Measurements from ENCODE around the gene AMN1. TPM values are rescaled to one million over a fixed set of nuclear protein-coding genes. Genes with fewer than 3 reads are reported as not detected.
A peak's percentile ranks its signal among the peaks of the same experiment; 100 is the strongest.
"Not testable (repeated sequence)": the region's sequence is repeated elsewhere in the genome, so short reads cannot be mapped to it uniquely, and the experiment has no call there.

Gene AMN1
- total and polyA plus RNA-seq, 2 donors from 2014 or later, result 12.5 to 13.9 TPM

DNA sequence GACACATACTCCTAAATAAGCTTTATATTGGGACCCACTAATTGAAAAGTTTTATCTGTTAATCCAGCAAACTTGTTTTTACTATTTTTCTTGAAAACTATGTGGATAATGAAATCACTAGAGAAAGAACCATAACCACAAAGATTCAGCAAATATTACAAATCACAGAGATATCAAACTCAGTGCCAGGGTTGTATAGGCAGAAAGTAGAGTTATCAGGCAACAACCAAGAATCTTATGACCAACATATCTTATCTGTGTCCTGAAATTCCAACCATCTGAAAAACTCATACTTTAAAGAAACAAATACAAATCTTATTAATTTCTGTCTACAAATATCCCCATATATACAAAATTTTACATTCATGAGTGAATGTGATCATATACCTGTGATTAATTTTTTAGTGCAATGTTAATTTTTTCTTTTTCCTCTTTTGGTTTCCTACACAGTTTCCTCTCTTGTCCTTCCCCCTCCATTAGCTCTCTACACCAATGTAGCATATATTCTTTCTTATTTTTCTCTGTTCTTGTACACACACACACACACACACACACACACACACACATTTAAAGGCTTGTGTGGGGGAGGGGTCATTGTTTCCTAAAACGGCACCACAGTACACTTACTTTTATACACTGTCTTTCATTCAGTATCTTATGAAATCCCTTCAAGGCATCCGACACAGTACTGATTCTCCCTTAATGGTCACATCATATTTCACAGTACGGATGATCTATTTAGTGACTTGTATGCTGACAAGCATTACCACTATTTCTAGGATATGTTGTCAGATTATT lies 18.6 kb downstream of the AMN1 start:
- Histone ChIP-seq H3K27ac (ENCODE audit: low read depth in 2 of 2, low read length in 2 of 2) (no peak overlapping the region), H3K9me3 (ENCODE audit: control insufficient read depth in 2 of 3, insufficient read depth in 1 of 3, low read length in 3 of 3) (no peaks in the 10 kb centered on the region), H3K36me3 (ENCODE audit: control insufficient read depth in 2 of 3, insufficient read depth in 3 of 3, low read length in 3 of 3) (peaks cover 0 to 3% (median 0%) of the 10 kb centered on the region in 3 donors), H3K27me3 (ENCODE audit: control insufficient read depth, insufficient read depth, low read length) (no peaks in the 10 kb centered on the region), H3K4me3 (ENCODE audit: low read length in 3 of 3) (no peak overlapping the region), H3K4me1 (ENCODE audit: control insufficient read depth in 2 of 3, insufficient read depth in 2 of 3, low read depth in 1 of 3, low read length in 3 of 3) (no peaks in the 10 kb centered on the region), H3K9ac (ENCODE audit: low read length in 3 of 3) (no peak overlapping the region)
- FAIRE-seq, result no peak
- intact Hi-C loops (cut with DNase I), result no loop called here
- no peak for DNase-seq
- TF ChIP-seq, protein P1, sequence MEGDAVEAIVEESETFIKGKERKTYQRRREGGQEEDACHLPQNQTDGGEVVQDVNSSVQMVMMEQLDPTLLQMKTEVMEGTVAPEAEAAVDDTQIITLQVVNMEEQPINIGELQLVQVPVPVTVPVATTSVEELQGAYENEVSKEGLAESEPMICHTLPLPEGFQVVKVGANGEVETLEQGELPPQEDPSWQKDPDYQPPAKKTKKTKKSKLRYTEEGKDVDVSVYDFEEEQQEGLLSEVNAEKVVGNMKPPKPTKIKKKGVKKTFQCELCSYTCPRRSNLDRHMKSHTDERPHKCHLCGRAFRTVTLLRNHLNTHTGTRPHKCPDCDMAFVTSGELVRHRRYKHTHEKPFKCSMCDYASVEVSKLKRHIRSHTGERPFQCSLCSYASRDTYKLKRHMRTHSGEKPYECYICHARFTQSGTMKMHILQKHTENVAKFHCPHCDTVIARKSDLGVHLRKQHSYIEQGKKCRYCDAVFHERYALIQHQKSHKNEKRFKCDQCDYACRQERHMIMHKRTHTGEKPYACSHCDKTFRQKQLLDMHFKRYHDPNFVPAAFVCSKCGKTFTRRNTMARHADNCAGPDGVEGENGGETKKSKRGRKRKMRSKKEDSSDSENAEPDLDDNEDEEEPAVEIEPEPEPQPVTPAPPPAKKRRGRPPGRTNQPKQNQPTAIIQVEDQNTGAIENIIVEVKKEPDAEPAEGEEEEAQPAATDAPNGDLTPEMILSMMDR (IDR thresholded peaks at IDR 0.05; ENCODE audit: borderline replicate concordance, extremely low read depth, insufficient read depth), result no peak

DNA sequence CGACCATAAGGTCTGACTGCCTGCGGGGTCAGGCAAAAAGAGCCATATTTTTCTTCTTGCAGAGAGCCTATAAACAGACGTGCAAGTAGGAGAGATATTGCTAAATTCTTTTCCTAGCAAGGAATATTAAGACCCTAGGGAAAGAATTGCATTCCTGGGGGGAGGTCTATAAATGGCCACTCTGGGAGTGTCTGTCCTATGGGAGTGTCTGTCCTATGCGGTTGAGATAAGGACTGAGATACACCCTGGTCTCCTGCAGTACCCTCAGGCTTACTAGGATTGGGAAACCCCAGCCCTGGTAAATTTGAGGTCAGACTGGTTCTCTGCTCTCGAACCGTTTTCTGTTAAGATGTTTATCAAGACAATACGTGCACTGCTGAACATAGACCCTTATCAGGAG lies 20.7 kb downstream of the AMN1 start:
- FAIRE-seq; DNase-seq; H3K4me3 ChIP-seq (ENCODE audit: low read length in 3 of 3); H3K9me3 ChIP-seq (ENCODE audit: control insufficient read depth in 2 of 3, insufficient read depth in 1 of 3, low read length in 3 of 3); H3K9ac ChIP-seq (ENCODE audit: low read length in 3 of 3); H3K27ac ChIP-seq (ENCODE audit: low read depth in 2 of 2, low read length in 2 of 2); H3K27me3 ChIP-seq (ENCODE audit: control insufficient read depth, insufficient read depth, low read length); H3K4me1 ChIP-seq (ENCODE audit: control insufficient read depth in 2 of 3, insufficient read depth in 2 of 3, low read depth in 1 of 3, low read length in 3 of 3); H3K36me3 ChIP-seq (ENCODE audit: control insufficient read depth in 2 of 3, insufficient read depth in 3 of 3, low read length in 3 of 3); intact Hi-C loops (cut with DNase I): not testable (repeated sequence)

DNA sequence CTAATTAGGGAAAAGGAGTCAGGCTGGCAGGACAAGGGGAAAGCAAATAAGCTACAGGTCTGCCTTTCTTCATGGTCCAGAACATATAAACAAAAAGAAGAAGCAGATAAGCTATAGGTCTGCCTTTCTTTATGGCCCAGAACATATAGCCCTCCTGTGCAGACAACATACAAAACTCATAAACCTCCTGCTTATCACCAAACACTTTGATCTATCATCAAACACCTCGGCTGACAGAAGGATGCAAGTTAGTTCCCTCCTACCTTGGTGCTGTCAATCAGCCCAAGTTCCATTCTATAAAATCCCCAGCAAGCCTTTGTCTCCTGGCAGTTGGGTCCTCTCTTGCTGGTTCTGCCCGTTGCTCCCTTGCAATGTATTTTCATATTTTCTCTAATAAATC lies 23.2 kb downstream of the AMN1 start:
- no peak for FAIRE-seq
- intact Hi-C loops (cut with DNase I), result no loop called here
- Histone ChIP-seq H3K4me1 (ENCODE audit: control insufficient read depth in 2 of 3, insufficient read depth in 2 of 3, low read depth in 1 of 3, low read length in 3 of 3) (no peaks in the 10 kb centered on the region), H3K27ac (ENCODE audit: low read depth in 2 of 2, low read length in 2 of 2) (no peak overlapping the region), H3K9ac (ENCODE audit: low read length in 3 of 3) (no peak overlapping the region), H3K27me3 (ENCODE audit: control insufficient read depth, insufficient read depth, low read length) (no peaks in the 10 kb centered on the region), H3K9me3 (ENCODE audit: control insufficient read depth in 2 of 3, insufficient read depth in 1 of 3, low read length in 3 of 3) (no peaks in the 10 kb centered on the region), H3K4me3 (ENCODE audit: low read length in 3 of 3) (no peak overlapping the region), H3K36me3 (ENCODE audit: control insufficient read depth in 2 of 3, insufficient read depth in 3 of 3, low read length in 3 of 3) (peaks cover 0 to 3% (median 0%) of the 10 kb centered on the region in 3 donors)
- TF ChIP-seq, protein P1 (IDR thresholded peaks at IDR 0.05; ENCODE audit: borderline replicate concordance, extremely low read depth, insufficient read depth), result no peak
- no peak for DNase-seq

DNA sequence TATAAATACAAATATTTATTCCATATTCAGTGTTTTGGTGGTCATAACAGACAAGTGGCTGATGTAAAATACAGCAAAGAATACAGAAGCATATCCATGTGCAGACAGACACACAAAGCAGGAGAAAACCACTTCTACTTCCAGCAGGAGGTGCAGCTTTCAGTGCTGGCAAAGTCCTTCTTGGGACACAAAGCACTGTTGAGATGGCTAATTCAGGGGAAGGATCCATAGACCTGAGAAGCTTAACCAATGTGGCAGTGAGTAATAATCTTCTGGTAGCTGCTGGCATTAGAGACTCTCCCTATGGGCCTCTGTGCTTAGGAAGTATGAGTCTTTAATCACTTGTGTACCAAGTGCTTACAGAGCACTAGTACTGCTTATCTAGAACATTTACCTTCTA lies 26.8 kb downstream of the AMN1 start:
- Histone ChIP-seq H3K4me3 (ENCODE audit: low read length in 3 of 3) (no peak overlapping the region), H3K9me3 (ENCODE audit: control insufficient read depth in 2 of 3, insufficient read depth in 1 of 3, low read length in 3 of 3) (no peaks in the 10 kb centered on the region), H3K9ac (ENCODE audit: low read length in 3 of 3) (no peak overlapping the region), H3K27ac (ENCODE audit: low read depth in 2 of 2, low read length in 2 of 2) (no peak overlapping the region), H3K4me1 (ENCODE audit: control insufficient read depth in 2 of 3, insufficient read depth in 2 of 3, low read depth in 1 of 3, low read length in 3 of 3) (no peaks in the 10 kb centered on the region), H3K36me3 (ENCODE audit: control insufficient read depth in 2 of 3, insufficient read depth in 3 of 3, low read length in 3 of 3) (peaks cover 0 to 4% (median 0%) of the 10 kb centered on the region in 3 donors), H3K27me3 (ENCODE audit: control insufficient read depth, insufficient read depth, low read length) (no peaks in the 10 kb centered on the region)
- TF ChIP-seq, protein P1 (IDR thresholded peaks at IDR 0.05; ENCODE audit: borderline replicate concordance, extremely low read depth, insufficient read depth), result no peak
- peak in 1 of 5 donors; percentile 23 for DNase-seq
- no peak for FAIRE-seq
- intact Hi-C loops (cut with DNase I), result no loop called here

DNA sequence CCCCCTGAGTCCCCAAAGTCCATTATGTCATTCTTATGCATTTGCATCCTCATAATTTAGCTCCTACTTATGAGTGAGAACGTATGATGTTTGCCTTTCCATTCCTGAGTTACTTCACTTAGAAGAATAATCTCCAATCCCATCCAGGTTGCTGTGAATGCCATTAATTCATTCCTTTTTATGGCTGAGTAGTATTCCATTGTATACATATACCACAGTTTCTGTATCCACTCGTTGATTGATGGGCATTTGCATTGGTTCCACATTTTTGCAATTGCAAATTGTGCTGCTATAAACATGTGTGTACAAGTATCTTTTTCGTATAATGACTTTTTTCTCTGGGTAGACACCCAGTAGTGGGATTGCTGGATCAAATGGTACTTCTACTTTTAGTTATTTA lies 38.9 kb downstream of the AMN1 start:
- H3K9me3 ChIP-seq (ENCODE audit: control insufficient read depth in 2 of 3, insufficient read depth in 1 of 3, low read length in 3 of 3); H3K4me1 ChIP-seq (ENCODE audit: control insufficient read depth in 2 of 3, insufficient read depth in 2 of 3, low read depth in 1 of 3, low read length in 3 of 3); DNase-seq; H3K27ac ChIP-seq (ENCODE audit: low read depth in 2 of 2, low read length in 2 of 2); intact Hi-C loops (cut with DNase I); H3K4me3 ChIP-seq (ENCODE audit: low read length in 3 of 3); H3K9ac ChIP-seq (ENCODE audit: low read length in 3 of 3); FAIRE-seq; H3K36me3 ChIP-seq (ENCODE audit: control insufficient read depth in 2 of 3, insufficient read depth in 3 of 3, low read length in 3 of 3); H3K27me3 ChIP-seq (ENCODE audit: control insufficient read depth, insufficient read depth, low read length): not testable (repeated sequence)

Data from kidney (tissue), 14 donors.